ENCODE data around the gene MAP2K2.

MAP2K2 gene

DNA sequence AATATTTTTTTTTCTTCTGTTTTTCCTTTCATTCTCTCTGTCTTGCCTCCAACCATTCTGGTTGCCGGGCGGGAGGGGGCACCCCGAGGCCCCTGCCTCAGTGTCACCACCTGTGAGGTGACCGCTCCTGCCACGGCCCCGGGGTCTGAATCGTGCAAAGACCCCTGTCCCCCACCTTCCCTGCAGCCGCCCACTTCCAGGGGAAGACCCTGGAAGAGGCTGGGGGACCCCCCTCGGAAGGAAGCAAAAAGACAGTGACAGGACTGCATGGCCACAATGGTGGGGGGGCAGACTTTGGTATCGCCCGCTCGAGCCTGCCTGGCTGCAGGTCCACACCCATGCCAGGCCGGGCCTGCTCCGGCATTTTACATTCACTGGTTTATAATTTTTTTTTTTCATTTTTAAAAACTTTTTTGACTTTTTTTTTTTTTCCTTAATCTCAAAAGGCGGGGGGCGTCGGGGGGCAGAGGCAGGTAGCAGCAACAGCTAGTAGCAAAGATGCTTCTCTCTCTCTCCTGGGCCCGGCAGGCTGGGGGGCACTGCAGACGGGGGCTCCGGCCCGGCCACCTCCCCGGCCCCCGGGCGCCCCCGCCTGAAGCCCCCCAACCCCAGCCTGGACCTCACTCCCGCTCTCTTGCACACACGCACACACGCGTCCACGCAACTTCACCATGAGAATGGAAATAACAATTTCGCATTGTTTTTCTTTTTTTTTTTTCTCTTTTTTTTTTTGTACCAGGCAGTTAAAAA is 79.8 kb downstream of the MAP2K2 start:
- Mint-ChIP-seq H3K9me3 (no peaks in the 10 kb centered on the region), H3K4me3 (no peak overlapping the region), H3K27me3 (no peaks in the 10 kb centered on the region), H3K4me1 (ENCODE audit: low read depth) (peaks cover 4% of the 10 kb centered on the region), H3K27ac (no peak overlapping the region), H3K36me3 (ENCODE audit: low read depth) (peaks cover 11% of the 10 kb centered on the region)

DNA sequence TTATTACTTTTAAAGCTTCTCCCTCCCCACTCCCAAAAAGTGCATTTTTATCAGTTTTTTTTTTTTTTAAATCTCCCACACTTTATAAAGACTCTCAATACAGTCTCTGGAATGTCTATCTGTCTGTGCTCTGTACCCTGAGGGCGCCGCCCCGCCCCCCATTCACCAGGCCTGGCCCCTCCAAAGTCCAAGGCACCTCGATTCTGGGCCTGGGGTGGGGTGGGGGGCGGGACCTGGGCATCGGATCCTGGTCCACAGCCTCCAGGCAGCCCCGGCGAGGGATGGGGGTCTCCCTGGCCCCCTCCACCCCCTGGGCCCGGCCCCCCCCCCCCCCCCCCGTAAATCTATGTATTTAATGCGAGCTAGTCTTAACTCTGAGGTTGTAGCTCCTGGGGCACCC is 80.5 kb downstream of the MAP2K2 start:
- Mint-ChIP-seq H3K4me1 (ENCODE audit: low read depth) (peaks cover 4% of the 10 kb centered on the region), H3K36me3 (ENCODE audit: low read depth) (peaks cover 11% of the 10 kb centered on the region), H3K27ac (no peak overlapping the region), H3K9me3 (no peaks in the 10 kb centered on the region), H3K27me3 (no peaks in the 10 kb centered on the region), H3K4me3 (no peak overlapping the region)

DNA sequence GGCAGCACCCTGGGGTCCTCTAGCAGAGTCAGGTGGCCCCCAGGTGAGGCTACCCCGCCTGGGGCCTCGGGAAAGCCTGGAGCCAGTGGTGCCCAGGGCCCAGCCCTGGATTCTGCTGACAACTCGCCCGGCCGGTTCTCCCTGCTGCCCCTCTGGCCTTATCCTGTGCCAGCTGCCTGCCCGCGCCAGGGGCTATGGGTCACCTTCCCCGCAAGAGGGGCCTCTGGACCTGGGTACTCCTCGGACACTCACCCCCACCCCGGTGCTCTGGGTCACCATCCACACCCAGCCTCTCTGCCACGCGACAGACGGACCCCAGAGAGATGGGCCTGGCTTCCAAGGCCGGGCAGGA is 81.2 kb downstream of the MAP2K2 start:
- H3K27me3 Mint-ChIP-seq = no peaks in the 10 kb centered on the region
- peaks cover 4% of the 10 kb centered on the region for H3K4me1 Mint-ChIP-seq (ENCODE audit: low read depth)
- H3K9me3 Mint-ChIP-seq = no peaks in the 10 kb centered on the region
- no peak overlapping the region for H3K27ac Mint-ChIP-seq
- H3K4me3 Mint-ChIP-seq = no peak overlapping the region
- peaks cover 14% of the 10 kb centered on the region for H3K36me3 Mint-ChIP-seq (ENCODE audit: low read depth)

DNA sequence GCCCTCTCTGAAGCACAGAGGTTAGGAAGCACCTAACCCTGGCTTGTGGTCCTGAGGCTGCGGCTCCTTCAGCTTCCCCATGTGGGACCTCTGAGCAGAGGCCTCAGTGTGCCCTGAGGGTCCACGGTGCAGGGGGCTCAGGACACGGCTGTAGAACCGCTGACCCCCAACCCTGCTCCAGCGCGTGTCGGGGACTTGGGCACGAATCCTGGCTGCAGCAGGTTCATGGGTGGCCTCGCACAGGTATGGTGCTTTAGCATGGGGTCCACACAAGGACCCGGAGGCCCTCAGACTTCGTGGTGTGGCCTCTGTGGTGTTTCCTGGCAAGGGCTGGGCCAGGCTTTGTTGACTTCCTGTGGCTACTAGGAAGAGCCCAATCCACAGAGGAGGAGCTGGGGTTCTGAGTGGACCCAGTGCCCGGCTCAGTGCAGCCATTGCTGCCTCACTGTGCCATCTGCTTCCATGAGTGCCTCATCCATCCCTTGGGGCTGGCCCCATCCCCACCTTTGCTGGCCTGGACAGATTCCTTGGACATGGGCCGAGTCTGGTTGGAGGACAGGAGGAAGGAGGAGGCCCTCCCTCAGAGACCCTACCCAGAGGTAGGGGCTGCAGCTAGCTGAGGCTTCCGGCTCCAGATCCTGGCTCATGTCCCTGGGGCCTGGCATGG is 81.7 kb downstream of the MAP2K2 start:
- Mint-ChIP-seq H3K9me3 (no peaks in the 10 kb centered on the region), H3K4me1 (ENCODE audit: low read depth) (peaks cover 4% of the 10 kb centered on the region), H3K4me3 (no peak overlapping the region), H3K27ac (no peak overlapping the region), H3K36me3 (ENCODE audit: low read depth) (peaks cover 14% of the 10 kb centered on the region), H3K27me3 (no peaks in the 10 kb centered on the region)

Data from stimulated activated naive CD8-positive, alpha-beta T cell treated with anti-CD3 and anti-CD28 coated beads, Interleukin-15, Interleukin-2, amounts not matched to agents 100 ng/mL and 50 ng/mL, for 24 hours (primary cell).